HG02610 (cell line): ENCODE results near the gene MAFB.

Source experiments
- ATAC-seq: cut with Tn5 transposase; IDR thresholded peaks from one replicate; pipeline ENCODE4 v1.9.1; 2021; ENCODE audit warnings: mild to moderate bottlenecking, moderate library complexity; ENCODE audit not compliant: unreplicated experiment

MAFB gene

GRCh38 chr20:40703975-40704530 lies 15.0 kb upstream of the MAFB start:
- no peak for ATAC-seq

GRCh38 chr20:40702504-40702903 lies 13.5 kb upstream of the MAFB start:
- ATAC-seq, result no peak

GRCh38 chr20:40698744-40699143 lies 9.7 kb upstream of the MAFB start:
- ATAC-seq, result no peak

DNA sequence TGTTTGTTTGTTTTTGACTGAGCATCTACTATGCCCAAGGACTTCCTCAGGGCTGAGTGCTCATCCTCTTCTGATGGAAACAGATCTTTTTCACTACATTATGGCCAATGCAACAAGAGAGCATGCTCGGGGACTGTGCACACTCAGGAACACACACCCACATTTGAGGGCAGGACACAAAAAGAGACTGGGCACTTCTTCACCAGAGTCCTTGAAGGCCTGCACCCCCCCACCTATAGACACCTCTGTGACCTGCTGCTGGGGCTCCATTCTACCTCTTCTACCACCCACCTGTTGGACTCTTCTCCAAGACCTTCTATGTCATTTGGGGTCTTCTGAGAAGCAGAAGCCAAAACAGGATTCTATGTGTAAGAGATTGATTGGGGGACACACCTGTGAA lies 9.2 kb upstream of the MAFB start:
- ATAC-seq, result no peak

GRCh38 chr20:40697541-40697940 lies 8.5 kb upstream of the MAFB start:
- ATAC-seq, result no peak

- ATAC-seq, result no peak
Observed at GRCh38 chr20:40695214-40695613, 6.2 kb upstream of the MAFB start.

DNA sequence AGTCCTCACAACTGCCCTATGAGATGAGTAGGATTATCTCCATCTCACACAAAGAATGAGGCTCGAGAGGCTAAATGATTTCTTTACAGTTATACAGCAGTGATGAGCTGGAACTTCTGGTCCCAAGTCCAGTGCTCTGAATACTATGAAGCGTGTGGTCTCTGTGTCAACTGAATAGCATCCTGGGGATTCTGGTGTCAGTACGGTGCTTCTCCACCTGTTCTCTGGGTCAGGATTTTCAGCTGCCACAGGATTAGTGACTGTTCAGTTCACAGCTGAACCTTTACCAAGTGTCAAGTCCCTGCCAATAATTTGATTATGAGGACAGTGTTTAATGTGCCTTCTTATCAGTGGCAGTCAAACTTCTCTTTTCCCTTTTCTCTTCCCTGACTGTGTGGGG lies 5.2 kb upstream of the MAFB start:
- no peak for ATAC-seq

DNA sequence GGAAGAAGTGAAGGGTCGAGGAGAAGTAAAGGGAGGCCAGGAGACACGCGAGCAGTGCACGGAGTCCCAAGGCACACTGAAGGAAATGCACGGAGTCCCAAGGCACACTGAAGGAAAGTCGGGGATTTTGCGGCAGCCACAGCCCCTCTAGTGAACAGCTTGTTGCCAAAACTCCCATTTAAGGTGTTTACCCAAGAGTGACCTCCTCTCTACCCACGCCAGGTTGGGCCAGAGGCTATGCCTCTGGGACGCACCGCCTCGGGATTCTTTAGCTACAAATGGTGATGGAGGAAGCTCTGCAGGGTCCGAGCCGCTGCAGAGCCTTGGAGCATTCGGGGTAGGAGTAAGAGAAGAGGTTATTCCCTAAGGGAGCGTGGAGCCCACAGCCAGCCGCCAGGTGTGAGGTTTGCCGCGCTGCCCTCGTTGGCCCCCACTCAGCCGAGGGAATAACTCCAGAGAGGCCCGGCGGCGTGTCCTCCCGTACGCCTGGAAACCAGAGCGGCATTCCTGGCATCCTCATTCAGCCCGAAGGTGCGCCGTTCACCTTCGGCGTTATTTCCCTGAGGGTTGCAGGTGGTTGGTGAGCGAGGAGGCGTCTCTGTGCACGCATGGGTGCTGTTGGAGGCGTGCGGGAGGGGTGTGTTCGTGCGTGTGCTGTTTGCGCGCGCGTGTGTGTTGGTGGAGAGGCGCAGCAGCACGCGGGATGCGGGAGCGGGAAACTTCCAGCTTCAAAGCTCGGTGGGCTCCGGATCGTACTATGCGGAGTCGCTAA lies 3.4 kb upstream of the MAFB start:
- ATAC-seq, result no peak

GRCh38 chr20:40691566-40692239 lies 2.7 kb upstream of the MAFB start:
- ATAC-seq, result no peak

GRCh38 chr20:40690836-40691565 lies 2.0 kb upstream of the MAFB start:
- ATAC-seq, result no peak

GRCh38 chr20:40689943-40690835 lies 1.2 kb upstream of the MAFB start:
- ATAC-seq, result no peak

DNA sequence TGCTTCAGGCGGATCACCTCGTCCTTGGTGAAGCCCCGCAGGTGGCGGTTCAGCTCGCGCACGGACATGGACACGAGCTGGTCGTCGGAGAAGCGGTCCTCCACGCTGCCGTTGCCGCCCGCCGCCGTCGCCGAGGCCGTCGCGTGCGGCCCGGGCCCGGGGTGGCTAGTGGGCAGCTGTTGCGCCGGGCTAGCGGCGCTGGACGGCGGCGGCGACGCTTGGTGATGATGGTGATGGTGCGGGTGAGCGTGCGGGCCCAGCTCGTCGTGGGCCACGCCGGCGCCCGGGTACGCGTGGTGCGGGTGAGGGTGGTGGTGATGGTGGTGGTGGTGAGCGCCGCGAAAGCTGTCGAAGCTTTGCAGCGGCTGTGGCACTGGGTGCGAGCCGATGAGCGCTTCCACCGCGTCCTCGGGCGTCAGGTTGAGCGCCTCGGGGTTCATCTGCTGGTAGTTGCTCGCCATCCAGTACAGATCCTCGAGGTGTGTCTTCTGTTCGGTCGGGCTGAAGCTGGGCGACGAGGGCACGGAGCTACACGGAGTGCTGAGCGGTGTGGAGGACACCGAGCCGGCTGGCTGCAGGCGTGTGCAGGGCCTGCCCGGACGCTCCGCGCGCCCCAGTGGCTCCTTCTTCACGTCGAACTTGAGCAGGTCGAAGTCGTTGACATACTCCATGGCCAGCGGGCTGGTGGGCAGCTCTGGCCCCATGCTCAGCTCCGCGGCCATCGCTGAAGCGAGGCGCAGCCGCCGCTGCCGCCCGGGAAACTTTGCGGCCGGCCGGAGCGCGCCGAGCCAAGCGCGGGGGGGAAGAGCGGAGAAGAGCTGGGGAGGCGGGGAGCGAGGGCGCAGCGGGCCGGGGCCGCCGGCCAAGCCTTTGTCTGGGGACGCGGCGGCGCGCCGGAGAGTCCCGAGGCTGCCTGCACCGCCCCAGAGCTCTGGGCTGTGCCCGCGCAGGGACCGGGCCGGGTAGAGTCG lies 622 bp downstream of the MAFB start:
- ATAC-seq, result no peak

- ATAC-seq, result no peak
Observed at GRCh38 chr20:40687384-40688128, 1.5 kb downstream of the MAFB start.

- ATAC-seq, result no peak
Observed at GRCh38 chr20:40686893-40687292, 2.1 kb downstream of the MAFB start.

DNA sequence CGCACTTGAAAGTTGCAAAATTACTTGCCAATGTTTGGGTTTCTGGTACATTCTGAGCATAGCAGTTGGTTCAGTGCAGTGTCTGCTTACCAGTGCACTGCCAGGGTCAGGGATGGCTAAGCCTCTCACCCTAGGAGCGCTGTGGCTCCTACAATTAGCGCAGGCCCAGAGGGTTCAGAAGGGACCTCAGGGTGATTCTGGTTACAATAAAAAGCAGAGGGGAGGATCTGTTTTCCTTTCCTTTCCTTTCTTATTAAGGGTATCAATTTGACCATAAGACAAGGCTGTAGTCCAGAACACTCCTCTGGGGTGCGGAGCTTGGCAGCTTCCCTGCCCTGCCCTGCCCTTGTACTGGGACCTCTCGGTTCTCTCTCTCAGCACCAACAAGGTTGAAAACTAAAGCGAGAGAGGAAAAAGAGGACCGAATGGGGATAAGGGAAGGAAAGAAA lies 2.6 kb downstream of the MAFB start:
- ATAC-seq, result no peak

DNA sequence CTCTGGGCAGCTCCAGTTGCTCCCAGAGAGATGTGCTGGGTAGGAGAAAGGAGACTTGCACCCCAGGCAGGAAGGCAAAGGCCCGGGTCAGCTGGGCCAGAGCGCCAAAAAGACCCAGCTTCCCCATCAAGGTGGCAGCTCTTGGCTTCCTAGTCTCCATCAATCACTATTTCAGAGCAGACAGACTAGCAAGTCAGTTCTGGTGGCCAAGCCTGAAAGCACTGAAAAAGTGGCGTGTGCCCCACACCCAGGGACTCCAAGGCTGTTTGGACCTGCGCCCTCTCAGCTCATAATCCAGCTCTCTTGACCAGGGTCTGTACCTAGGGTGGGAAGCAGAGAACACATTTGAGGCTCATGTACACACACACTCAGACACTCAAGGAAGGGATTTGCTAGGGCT lies 3.7 kb downstream of the MAFB start:
- no peak for ATAC-seq

- no peak for ATAC-seq
Observed at GRCh38 chr20:40683894-40684268, 5.2 kb downstream of the MAFB start.

DNA sequence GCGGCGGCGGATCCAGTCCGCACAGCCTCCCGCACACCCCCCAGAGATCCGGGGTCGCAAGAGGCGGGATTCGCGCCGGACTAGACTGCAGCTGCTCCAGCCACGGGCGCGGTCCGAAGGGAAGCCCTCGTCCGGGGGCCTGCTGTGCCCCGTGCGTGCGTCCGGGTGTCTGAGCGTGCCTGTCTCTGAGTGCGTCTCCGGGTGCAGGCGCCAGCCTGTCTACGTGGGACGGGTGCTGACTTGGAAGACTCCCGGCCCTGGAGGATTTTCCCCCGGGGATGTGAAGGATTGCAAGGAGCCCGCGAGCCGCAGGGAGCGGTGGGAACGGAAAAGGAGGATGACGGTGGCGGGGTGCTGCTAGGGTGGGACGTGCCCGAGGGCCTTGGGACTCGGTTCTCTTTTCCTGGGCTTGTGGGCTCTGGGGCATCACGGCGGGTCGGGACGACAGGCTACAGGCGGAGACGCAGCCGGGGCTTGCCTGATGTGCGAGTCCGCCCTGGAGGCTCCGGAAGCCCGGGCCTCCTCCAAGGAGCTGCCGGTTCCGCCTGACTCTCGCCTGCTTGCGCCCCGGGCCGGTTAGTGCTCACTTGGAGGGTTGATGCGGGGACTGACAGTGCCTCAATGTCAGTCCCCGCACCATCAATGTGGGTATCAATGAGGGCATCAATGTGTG lies 5.7 kb downstream of the MAFB start:
- no peak for ATAC-seq
